Occipital lobe (tissue), 2 donors: ENCODE measurements around the gene DUSP7. TPM values are rescaled to one million over a fixed set of nuclear protein-coding genes. Genes with fewer than 3 reads are reported as not detected.

Experiments
- DNase-seq: peaks from one replicate; lab custom pipeline; 2025; lab: John Stamatoyannopoulos, UW
- total RNA-seq: library from RNA; depleted of rRNA; stranded (reverse); fragments of >200 nt; gene quantifications from one replicate; pipeline ENCODE4 v1.2.3, GENCODE V29; 2014

Gene DUSP7
- total RNA-seq, 1 donor from 2014 or later: 10.8 TPM

GRCh38 chr3:52068730-52069129, 12.4 kb upstream of the DUSP7 start:
- no peak for DNase-seq

- DNase-seq: no peak
Measured at GRCh38 chr3:52068055-52068571, 11.7 kb upstream of the DUSP7 start.

- DNase-seq: no peak
Measured at GRCh38 chr3:52067526-52067925, 11.2 kb upstream of the DUSP7 start.

GRCh38 chr3:52067046-52067445, 10.7 kb upstream of the DUSP7 start:
- no peak for DNase-seq

- DNase-seq: no peak
Measured at GRCh38 chr3:52065264-52065756, 8.9 kb upstream of the DUSP7 start.

- no peak for DNase-seq
Measured at GRCh38 chr3:52064561-52064960, 8.2 kb upstream of the DUSP7 start.

- DNase-seq: no peak
Measured at GRCh38 chr3:52063026-52063723, 6.8 kb upstream of the DUSP7 start.

GRCh38 chr3:52062505-52062904, 6.1 kb upstream of the DUSP7 start:
- no peak for DNase-seq

GRCh38 chr3:52061121-52061910, 4.9 kb upstream of the DUSP7 start:
- DNase-seq: no peak

GRCh38 chr3:52059781-52060180, 3.4 kb upstream of the DUSP7 start:
- DNase-seq: no peak

- DNase-seq: no peak
Measured at GRCh38 chr3:52057812-52058495, 1.6 kb upstream of the DUSP7 start.

- DNase-seq: peak; percentile 99
Measured at GRCh38 chr3:52056968-52057811, 819 bp upstream of the DUSP7 start.

GRCh38 chr3:52055537-52056351, 627 bp downstream of the DUSP7 start:
- DNase-seq: no peak

GRCh38 chr3:52054661-52055511, 1.5 kb downstream of the DUSP7 start:
- DNase-seq: no peak

- DNase-seq: peak; percentile 66
Measured at GRCh38 chr3:52053307-52054304, 2.8 kb downstream of the DUSP7 start.

GRCh38 chr3:52052831-52053306, 3.5 kb downstream of the DUSP7 start:
- peak; percentile 75 for DNase-seq

GRCh38 chr3:52051444-52051843, 4.9 kb downstream of the DUSP7 start:
- no peak for DNase-seq

- no peak for DNase-seq
Measured at GRCh38 chr3:52050571-52050970, 5.8 kb downstream of the DUSP7 start.
